Suprapubic skin (tissue), 4 donors: ENCODE measurements around the gene CTNNA3.

Experiments
- CTCF ChIP-seq, 2 donors: fragments of 200-600 bp in 1 of 2; fragments of 450-650 bp in 1 of 2; sonication (generic) in 1 of 2; IDR thresholded peaks; one replicate each; pipeline ENCODE4 v1.5.1; 2016 to 2019; ENCODE audit warnings: antibody characterized with exemption in 2 of 2, mild to moderate bottlenecking in 1 of 2, moderate library complexity in 1 of 2
- POLR2A ChIP-seq, 2 donors: fragments of 450-650 bp; IDR thresholded peaks; one replicate each; pipeline ENCODE4 v1.6.1; 2017; ENCODE audit warnings: antibody characterized with exemption in 2 of 2, mild to moderate bottlenecking in 2 of 2, moderate library complexity in 2 of 2
- POLR2AphosphoS5 ChIP-seq, 3 donors: sonication (generic); formaldehyde crosslinking; IDR thresholded peaks; one replicate each; pipeline ENCODE4 v1.6.1; 2017; ENCODE audit warnings: antibody characterized with exemption in 3 of 3

GRCh38 chr10:67550046-67550445 lies 145.9 kb downstream of the CTNNA3 start:
- TF ChIP-seq CTCF (IDR thresholded peaks at IDR 0.05) (no peak), POLR2AphosphoS5 (IDR thresholded peaks at IDR 0.05) (no peak), POLR2A (IDR thresholded peaks at IDR 0.05) (no peak)
